GM21528 (cell line): Measurements from ENCODE around the gene SCP2.

ENCODE experiments used
- ATAC-seq: cut with Tn5 transposase; IDR thresholded peaks from one replicate; pipeline ENCODE4 v1.9.1; 2021; ENCODE audit warnings: mild to moderate bottlenecking, moderate library complexity; ENCODE audit not compliant: unreplicated experiment, low FRiP score

The SCP2 gene

DNA sequence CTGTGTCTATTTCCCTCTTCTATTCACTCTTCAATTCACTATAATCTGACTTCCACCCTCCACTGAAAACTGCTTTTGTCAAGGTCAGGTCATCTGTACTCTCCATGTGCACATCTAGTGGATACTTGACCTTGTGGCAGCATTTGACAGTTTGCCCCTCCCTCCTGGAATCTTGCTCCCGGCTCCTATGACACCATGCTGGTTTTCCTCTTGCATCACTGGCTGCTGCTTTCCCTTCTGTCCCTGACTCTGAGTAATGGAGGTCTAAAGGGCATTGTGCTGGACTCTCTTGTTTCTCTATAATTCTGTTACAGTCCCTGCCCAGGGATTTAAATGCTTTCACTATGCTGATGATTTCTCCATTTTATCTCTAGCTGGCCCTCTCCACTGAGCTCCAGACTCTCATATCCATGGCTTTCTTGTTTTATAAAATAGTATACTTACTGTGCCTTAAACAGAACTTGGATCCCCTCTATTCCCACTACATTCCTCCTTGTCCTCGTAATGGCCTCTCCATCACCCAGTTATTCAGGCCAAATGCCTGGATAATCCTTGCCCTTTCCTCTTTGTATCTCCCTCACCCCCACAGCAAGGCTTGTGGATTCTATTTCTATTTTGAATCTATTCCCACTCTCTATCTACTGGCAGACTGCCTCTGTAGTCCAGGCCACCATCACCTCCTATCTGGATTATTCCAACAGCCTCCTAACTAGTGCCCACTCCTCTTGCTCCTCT lies 98.1 kb downstream of the SCP2 start:
- no peak for ATAC-seq

GRCh38 chr1:53025769-53026112 lies 98.7 kb downstream of the SCP2 start:
- no peak for ATAC-seq

- no peak for ATAC-seq
Measured at GRCh38 chr1:53026254-53026653, 99.2 kb downstream of the SCP2 start.

DNA sequence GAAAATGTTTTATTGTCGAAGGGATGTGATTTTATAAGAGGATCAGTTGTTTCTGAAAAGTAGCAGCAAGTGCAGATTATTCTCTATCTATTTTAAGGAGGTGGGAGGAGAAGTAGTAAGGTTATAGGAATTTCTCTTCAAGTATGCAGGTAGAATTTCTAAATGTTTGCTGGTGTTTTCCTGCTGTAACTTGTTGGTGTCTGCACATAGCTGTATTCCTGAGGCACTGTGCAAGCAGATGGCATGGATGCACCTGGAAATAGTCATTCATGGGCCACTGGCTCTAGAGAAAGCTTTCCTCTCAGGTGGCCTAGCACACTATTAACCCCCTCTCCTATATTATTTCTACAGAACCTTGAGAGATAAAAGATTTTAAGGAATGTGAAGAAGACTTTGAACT lies 104.7 kb downstream of the SCP2 start:
- no peak for ATAC-seq

- ATAC-seq = no peak
Measured at GRCh38 chr1:53037159-53037558, 110.1 kb downstream of the SCP2 start.

DNA sequence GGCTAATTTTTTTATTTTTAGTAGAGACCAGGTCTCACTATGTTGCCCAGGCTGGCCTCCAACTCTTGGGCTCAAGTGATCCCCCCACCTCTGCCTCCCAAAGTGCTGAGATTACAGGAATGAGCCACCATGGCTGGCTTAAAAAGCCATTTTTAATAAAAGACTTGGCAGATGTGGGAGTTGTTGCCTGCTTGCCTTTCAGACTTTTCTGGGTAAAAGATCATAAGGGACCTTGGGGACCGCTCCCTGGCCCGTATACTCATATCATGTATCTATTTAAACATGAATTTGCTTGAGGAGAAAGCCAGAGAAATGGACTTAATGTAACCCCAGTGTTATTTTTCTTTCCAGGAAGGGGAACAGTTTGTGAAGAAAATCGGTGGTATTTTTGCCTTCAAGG lies 111.5 kb downstream of the SCP2 start:
- no peak for ATAC-seq

GRCh38 chr1:53043271-53043670 lies 116.2 kb downstream of the SCP2 start:
- ATAC-seq = no peak

GRCh38 chr1:53044926-53045325 lies 117.8 kb downstream of the SCP2 start:
- ATAC-seq = no peak

GRCh38 chr1:53046930-53047329 lies 119.9 kb downstream of the SCP2 start:
- no peak for ATAC-seq

- ATAC-seq = no peak
Measured at GRCh38 chr1:53047737-53048736, 121.0 kb downstream of the SCP2 start.

- no peak for ATAC-seq
Measured at GRCh38 chr1:53048960-53049573, 122.0 kb downstream of the SCP2 start.

DNA sequence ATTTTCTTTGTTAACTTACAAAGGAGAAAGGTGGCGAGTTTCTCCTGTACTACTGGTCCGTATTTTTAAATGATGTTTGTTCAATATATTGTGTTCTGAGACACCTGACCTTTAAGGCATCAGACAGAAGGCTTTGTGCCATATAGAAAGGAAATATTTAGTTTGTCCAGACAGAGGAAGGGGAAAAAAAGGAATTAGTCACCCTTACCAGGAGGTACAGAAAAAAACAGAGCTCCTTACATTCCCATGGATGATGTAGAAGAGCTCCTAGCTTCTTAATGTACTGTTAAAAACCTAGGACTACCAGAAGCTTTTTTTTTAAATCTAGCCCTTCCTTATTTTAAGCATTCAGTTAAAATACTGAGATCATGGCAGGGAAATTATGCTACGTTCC lies 122.5 kb downstream of the SCP2 start:
- ATAC-seq = no peak

- no peak for ATAC-seq
Measured at GRCh38 chr1:53050310-53050709, 123.2 kb downstream of the SCP2 start.

DNA sequence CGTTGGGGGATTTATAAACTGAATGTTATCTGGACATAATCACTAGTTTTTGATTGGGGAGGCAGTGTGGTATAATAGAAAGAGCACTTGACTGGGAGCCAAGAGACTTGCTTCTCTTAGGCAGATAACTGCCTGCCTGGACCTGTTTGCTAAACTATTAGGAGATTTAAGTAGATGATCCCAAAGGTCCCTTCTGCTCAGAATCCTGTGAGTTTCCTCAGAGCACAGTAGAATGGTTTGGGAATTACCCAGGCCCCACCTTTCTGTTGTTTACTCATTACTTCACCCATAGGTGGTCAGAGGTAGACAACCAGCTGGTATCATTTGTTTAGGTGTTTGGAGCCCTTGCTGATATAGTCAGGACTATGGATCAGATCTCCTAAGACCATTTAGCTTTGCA lies 124.6 kb downstream of the SCP2 start:
- ATAC-seq = no peak

DNA sequence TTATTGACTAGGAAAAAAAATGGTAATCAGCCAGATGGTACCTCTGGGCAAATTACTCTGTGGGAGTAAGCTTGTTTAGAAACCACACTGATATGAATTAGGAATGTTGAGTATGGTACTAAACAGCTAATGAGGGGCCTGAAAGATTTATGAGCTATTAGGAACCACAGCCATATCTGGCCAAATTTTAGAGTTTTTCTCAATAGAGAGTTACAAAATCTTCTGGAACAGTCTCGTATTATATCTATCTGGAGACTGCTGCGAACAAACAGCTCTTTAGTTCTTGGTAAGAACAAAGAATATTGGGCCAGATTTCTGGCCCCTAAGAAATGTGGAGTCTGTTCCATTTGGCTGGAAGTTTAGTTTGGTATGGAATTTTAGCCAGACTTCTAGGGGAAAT lies 130.1 kb downstream of the SCP2 start:
- ATAC-seq = no peak

DNA sequence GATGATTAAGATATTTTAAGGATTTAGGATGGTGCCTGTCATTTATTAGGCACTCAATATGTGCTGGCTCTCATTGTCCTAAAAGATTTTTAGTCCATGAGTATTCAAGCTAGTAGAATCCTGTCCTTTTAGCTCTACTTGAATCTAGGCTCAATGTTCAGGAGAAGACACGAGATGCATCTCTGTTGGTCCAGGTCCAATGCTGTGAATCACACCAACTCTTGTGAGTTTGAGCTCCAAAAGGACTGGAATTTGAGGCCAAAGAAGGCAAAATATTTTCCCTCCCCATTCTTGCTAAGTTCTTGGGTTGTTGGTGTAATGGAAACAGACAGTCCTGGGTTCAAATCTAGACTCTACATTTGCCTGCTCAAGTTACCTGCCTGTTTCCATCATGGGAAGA lies 133.5 kb downstream of the SCP2 start:
- ATAC-seq = no peak

GRCh38 chr1:53061123-53061858 lies 134.2 kb downstream of the SCP2 start:
- no peak for ATAC-seq

DNA sequence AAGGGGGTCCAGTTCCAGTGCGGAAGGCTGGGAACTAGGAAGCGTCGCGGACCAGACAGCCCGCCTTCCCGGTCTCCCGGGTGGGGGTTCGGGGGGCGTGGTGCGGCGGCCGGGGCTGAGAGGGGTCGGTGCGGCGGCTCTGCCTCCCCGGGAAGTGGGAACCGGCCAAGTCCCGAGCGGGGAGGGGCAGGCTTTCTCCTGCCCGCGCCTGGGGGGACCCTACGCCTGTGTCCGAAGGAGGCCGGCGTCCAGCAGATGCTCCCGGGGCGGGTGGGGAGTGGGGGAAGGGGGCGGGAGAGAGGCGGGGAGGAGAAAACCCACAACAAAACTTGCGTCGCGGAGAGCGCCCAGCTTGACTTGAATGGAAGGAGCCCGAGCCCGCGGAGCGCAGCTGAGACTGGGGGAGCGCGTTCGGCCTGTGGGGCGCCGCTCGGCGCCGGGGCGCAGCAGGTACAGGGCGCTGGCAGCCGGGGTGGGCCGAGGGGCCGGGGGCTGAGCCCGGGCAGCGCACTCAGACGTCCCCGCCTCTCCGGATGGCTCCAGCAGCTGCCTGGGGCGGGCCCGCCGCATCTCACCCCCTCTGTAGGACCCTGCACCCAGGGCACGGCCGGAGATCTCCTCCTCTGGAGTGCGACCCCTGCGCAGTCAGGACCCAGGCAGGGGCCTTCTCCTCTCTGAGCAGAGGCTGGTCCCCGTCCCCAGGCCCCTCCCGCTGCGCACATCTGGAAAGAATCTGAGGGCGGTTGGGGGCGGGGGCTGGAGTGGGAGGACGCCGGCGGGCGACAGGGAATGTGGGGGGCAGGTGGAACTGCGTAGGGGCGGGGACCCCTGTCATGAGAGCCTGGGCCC lies 135.0 kb downstream of the SCP2 start, which contains the start of gene PODN:
Gene PODN (plus strand): TSS at position 355 of the 849 bp plus-strand sequence. CDS start 7,643 bp downstream, outside the sequence.
- ATAC-seq = no peak

- ATAC-seq = no peak
Measured at GRCh38 chr1:53062708-53063591, 135.9 kb downstream of the SCP2 start.
